Measurements from ENCODE around the gene BMAL1.

BMAL1 gene

DNA sequence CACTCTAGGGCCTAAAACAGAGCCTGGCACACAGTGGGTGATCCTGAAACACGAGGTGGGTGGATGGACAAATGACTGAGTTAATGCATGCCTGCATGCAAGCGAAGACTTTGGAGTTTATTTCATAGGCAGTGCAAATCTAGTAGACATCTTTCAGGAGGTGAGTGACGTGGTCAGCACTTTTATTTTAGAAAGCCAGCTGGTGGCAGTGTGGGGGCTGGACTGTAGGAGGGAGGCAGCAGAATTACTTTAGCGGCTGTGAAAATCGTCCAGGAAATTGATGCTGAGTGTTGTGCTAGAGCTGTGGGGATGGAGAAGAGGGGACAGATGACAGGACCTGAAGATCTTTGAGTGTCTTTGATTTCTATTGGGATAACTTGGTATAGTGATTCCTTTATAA lies 47.1 kb downstream of the BMAL1 start:
- Histone ChIP-seq H3K9me3 (ENCODE audit: control insufficient read depth, low read length) (no peaks in the 10 kb centered on the region), H3K4me3 (ENCODE audit: insufficient read depth, low read depth, low read length, poor library complexity, severe bottlenecking) (no peak overlapping the region), H3K27me3 (replicated peaks; ENCODE audit: control insufficient read depth, insufficient read depth, low read length, poor library complexity, severe bottlenecking) (no peaks in the 10 kb centered on the region), H3K4me1 (ENCODE audit: control insufficient read depth, insufficient read depth, low read length, poor library complexity, severe bottlenecking) (no peaks in the 10 kb centered on the region), H3K27ac (ENCODE audit: insufficient read depth, low read length, poor library complexity, severe bottlenecking) (no peak overlapping the region), H3K36me3 (ENCODE audit: control insufficient read depth, insufficient read depth, low read length) (peaks cover 7% of the 10 kb centered on the region)
- DNase-seq = no peak

DNA sequence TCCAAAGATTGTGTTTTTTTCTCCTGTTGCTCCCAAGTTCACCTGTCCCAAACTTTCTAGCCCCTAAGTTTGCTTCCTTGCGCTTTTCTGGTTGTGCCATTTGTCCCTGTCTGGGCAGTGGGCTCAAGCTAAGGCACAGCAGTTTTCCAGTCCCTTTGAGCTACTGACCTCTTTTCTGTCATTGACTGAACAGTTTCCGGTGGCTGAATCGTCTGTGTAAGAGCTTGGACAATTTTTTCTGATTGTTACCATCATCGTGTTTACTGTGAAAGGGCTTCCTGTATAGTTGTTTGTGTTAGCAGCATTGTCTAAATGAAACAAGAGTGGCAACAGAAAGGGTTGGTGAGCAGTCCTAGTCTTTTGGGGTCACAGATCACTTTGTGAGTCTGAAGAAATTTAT lies 49.8 kb downstream of the BMAL1 start:
- H3K4me1 ChIP-seq (ENCODE audit: control insufficient read depth, insufficient read depth, low read length, poor library complexity, severe bottlenecking) = peaks cover 7% of the 10 kb centered on the region
- no peak overlapping the region for H3K27ac ChIP-seq (ENCODE audit: insufficient read depth, low read length, poor library complexity, severe bottlenecking)
- peaks cover 7% of the 10 kb centered on the region for H3K36me3 ChIP-seq (ENCODE audit: control insufficient read depth, insufficient read depth, low read length)
- H3K4me3 ChIP-seq (ENCODE audit: insufficient read depth, low read depth, low read length, poor library complexity, severe bottlenecking) = no peak overlapping the region
- no peaks in the 10 kb centered on the region for H3K27me3 ChIP-seq (replicated peaks; ENCODE audit: control insufficient read depth, insufficient read depth, low read length, poor library complexity, severe bottlenecking)
- no peak for DNase-seq
- no peaks in the 10 kb centered on the region for H3K9me3 ChIP-seq (ENCODE audit: control insufficient read depth, low read length)

DNA sequence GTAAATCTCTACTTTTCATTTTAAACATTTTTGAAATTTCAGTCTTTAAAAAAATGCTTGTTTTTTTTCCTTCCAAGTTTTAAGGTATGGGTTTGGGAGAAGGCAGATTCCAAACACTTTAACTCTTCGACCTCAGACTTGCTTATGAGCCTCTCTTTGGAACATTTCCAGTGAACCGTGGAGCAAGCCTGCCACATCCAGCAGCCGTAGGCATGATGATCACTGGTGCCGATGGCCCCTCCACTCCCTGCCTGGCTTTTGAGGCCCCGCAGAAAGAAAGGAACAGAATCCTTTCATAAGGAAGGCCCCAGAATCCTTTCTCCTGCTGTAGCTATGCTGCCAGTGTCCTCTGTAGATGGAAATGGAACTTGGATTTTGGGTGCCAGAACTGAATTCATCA lies 50.7 kb downstream of the BMAL1 start:
- Histone ChIP-seq H3K27ac (ENCODE audit: insufficient read depth, low read length, poor library complexity, severe bottlenecking) (no peak overlapping the region), H3K27me3 (replicated peaks; ENCODE audit: control insufficient read depth, insufficient read depth, low read length, poor library complexity, severe bottlenecking) (no peaks in the 10 kb centered on the region), H3K36me3 (ENCODE audit: control insufficient read depth, insufficient read depth, low read length) (peaks cover 7% of the 10 kb centered on the region), H3K4me3 (ENCODE audit: insufficient read depth, low read depth, low read length, poor library complexity, severe bottlenecking) (no peak overlapping the region), H3K4me1 (ENCODE audit: control insufficient read depth, insufficient read depth, low read length, poor library complexity, severe bottlenecking) (peaks cover 11% of the 10 kb centered on the region), H3K9me3 (ENCODE audit: control insufficient read depth, low read length) (no peaks in the 10 kb centered on the region)
- DNase-seq = no peak

DNA sequence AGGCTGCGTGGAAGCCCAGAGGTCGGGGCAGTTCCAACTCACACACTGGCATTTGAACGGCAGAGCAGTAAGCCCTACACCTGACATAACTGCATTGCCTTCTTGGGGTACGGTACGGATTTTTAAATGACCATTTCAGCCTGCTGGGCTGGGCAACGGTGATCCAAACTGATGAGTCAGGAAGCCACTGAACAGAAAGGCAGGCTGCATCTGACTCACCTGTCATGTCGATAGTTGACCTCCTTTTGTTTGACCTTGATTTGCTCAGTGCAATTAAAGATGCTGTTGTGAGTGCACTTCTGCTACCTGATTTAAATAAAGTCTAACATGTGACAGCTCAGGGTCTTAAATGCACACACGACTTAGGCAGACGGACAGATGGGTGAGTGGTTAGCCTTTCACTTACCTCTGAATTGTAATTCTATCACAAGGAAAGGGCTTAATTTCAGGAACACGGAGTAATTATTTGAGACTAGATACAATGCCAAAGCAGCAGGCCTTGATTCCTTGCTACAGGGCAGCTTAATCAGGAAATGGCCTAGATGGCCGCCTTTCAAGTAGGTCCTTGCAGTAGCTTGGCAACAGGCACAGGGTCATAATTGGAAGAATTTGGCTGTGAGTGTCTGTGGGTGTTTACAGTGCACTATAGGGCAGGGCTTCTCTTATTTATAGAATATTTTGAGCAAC lies 52.2 kb downstream of the BMAL1 start:
- H3K36me3 ChIP-seq (ENCODE audit: control insufficient read depth, insufficient read depth, low read length) = peaks cover 7% of the 10 kb centered on the region
- no peak overlapping the region for H3K4me3 ChIP-seq (ENCODE audit: insufficient read depth, low read depth, low read length, poor library complexity, severe bottlenecking)
- no peaks in the 10 kb centered on the region for H3K9me3 ChIP-seq (ENCODE audit: control insufficient read depth, low read length)
- H3K27ac ChIP-seq (ENCODE audit: insufficient read depth, low read length, poor library complexity, severe bottlenecking) = no peak overlapping the region
- no peak for DNase-seq
- H3K4me1 ChIP-seq (ENCODE audit: control insufficient read depth, insufficient read depth, low read length, poor library complexity, severe bottlenecking) = peaks cover 23% of the 10 kb centered on the region
- H3K27me3 ChIP-seq (replicated peaks; ENCODE audit: control insufficient read depth, insufficient read depth, low read length, poor library complexity, severe bottlenecking) = no peaks in the 10 kb centered on the region

DNA sequence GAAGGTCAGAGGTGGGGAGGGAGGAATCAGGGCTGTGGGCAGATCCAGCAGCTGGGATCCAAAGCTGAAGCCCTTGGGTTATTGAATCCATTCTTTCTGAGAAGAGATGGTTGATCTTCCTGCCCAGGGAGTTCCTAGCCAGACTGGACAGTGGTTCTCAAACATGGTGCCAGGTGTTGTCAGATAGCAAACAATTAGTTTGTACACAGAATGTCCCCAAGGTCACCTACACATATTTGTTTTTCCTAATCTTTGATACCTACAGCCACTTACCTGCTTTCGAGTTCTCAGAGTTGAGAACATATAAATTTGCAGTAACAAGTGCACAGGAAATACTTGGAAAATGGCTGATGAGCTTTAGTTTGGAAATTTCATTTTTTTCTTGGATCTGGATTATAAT lies 54.5 kb downstream of the BMAL1 start:
- no peak for DNase-seq
- no peaks in the 10 kb centered on the region for H3K27me3 ChIP-seq (replicated peaks; ENCODE audit: control insufficient read depth, insufficient read depth, low read length, poor library complexity, severe bottlenecking)
- no peaks in the 10 kb centered on the region for H3K9me3 ChIP-seq (ENCODE audit: control insufficient read depth, low read length)
- H3K36me3 ChIP-seq (ENCODE audit: control insufficient read depth, insufficient read depth, low read length) = peaks cover 3% of the 10 kb centered on the region
- H3K4me1 ChIP-seq (ENCODE audit: control insufficient read depth, insufficient read depth, low read length, poor library complexity, severe bottlenecking) = peaks cover 23% of the 10 kb centered on the region
- H3K4me3 ChIP-seq (ENCODE audit: insufficient read depth, low read depth, low read length, poor library complexity, severe bottlenecking) = no peak overlapping the region
- H3K27ac ChIP-seq (ENCODE audit: insufficient read depth, low read length, poor library complexity, severe bottlenecking) = no peak overlapping the region

DNA sequence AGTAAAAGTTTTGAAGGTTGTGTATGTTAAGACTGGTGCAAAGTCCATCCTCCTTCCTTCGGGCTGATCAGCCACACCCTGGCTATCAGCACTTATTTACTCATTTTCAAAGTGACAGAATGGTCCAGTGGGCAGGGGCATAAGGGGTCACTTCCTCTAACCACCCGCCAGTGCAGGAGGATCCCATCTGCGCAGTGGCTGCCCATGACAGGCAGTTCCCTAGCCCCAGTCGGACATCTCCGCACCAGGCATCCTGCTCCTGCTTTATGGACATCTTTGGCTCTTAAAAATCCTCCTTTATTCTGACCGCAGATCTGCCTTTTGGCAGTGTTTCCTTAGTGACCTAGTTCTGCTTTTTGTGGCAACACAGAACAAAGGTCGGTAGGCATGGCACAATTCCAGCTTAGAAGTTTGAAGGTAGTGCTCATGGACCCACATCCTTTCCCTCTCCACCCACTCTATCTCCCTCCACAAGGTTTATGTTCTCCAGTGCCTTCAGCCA lies 55.9 kb downstream of the BMAL1 start:
- Histone ChIP-seq H3K4me1 (ENCODE audit: control insufficient read depth, insufficient read depth, low read length, poor library complexity, severe bottlenecking) (peaks cover 33% of the 10 kb centered on the region), H3K27ac (ENCODE audit: insufficient read depth, low read length, poor library complexity, severe bottlenecking) (no peak overlapping the region), H3K9me3 (ENCODE audit: control insufficient read depth, low read length) (no peaks in the 10 kb centered on the region), H3K4me3 (ENCODE audit: insufficient read depth, low read depth, low read length, poor library complexity, severe bottlenecking) (no peak overlapping the region), H3K36me3 (ENCODE audit: control insufficient read depth, insufficient read depth, low read length) (peaks cover 3% of the 10 kb centered on the region), H3K27me3 (replicated peaks; ENCODE audit: control insufficient read depth, insufficient read depth, low read length, poor library complexity, severe bottlenecking) (no peaks in the 10 kb centered on the region)
- DNase-seq = no peak

DNA sequence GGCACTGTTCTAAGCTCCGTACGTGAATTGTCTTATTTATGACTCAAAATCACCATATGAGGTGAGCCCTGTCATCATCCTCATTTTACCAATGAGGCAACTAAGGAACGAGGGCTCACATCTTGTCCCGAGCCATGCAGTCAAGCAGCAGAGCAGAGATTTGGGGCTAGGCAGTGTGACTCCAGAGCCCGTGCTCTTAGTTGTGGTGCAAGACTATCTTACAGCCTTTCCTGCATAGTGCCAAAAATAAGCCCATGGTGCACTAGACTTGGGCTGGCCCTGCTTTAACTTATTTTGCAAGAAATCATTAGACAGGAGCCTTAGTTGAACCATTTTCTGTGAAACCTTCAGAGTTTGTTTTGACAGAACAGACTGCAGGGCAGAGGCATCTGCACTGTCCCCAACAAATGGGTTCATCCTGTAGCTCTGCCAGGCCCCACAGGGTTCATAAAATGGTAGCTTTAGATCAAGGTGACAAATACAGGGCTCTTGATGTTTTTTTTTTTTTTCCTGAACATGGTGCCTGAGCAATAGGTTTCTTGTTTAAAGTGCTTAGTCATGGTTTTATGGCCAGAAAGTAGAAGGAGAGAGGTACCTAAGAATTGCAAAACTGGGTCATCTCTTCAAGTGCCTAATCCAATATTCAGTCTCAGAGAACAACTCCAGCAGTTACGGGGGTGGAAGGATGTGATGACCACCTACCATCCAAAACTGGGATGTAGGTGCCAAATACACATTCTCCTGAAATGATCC lies 56.6 kb downstream of the BMAL1 start:
- H3K4me1 ChIP-seq (ENCODE audit: control insufficient read depth, insufficient read depth, low read length, poor library complexity, severe bottlenecking) = peaks cover 36% of the 10 kb centered on the region
- H3K27me3 ChIP-seq (replicated peaks; ENCODE audit: control insufficient read depth, insufficient read depth, low read length, poor library complexity, severe bottlenecking) = no peaks in the 10 kb centered on the region
- no peaks in the 10 kb centered on the region for H3K9me3 ChIP-seq (ENCODE audit: control insufficient read depth, low read length)
- H3K36me3 ChIP-seq (ENCODE audit: control insufficient read depth, insufficient read depth, low read length) = no peaks in the 10 kb centered on the region
- H3K4me3 ChIP-seq (ENCODE audit: insufficient read depth, low read depth, low read length, poor library complexity, severe bottlenecking) = no peak overlapping the region
- peak overlapping the region; percentile 12 for H3K27ac ChIP-seq (ENCODE audit: insufficient read depth, low read length, poor library complexity, severe bottlenecking)
- no peak for DNase-seq

DNA sequence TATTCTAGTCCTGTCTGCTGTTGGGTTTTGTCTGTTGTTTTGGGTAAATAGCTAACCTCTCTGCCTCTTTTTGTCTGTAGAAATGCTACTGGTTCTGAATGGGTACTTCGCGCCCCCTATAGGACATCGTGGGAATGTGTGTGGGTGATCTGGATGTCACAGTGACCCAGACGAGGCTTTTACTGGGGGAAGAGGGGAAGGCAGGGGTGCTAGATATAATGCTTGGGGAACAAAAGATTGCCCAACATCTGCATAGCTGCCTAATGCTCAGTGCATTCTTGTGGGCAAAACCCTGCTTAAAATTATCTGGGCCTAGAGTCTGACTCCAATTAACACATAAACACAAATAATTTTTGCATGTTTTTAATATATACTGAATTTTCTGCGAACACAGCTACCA lies 57.7 kb downstream of the BMAL1 start:
- DNase-seq = peak; percentile 48 to 64 (median 54)
- Histone ChIP-seq H3K27ac (ENCODE audit: insufficient read depth, low read length, poor library complexity, severe bottlenecking) (no peak overlapping the region), H3K4me1 (ENCODE audit: control insufficient read depth, insufficient read depth, low read length, poor library complexity, severe bottlenecking) (peaks cover 40% of the 10 kb centered on the region)

DNA sequence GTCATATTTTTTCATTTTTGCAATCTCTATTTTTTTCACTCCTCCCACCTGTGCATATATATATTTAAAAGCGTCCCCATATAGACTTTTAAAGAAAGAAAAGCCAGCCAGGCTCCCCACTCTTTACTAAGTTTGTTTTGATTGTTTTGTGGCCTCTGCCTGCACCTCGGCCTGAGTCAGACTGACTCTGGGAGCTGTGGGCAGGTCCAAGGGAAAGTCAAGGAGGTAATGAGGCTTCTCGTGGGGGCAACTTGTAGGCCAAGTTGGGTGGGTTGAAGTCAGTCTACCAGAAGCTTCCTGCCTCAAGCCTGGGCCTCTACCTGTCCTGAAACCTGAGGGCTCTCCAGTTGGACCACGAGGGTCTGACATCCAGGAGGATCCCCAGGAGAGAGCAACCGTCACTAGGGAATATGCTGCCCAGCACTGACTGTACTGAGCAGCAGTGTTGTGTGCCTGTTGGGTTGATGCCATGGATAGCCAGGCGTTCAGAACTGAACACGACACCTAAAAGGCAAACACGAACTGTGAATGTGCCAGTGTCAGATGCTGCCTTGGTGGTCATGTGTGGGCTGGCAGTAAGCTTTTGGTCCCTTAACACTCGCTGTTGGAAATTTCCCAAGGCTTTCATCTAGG lies 58.8 kb downstream of the BMAL1 start:
- Histone ChIP-seq H3K9me3 (ENCODE audit: control insufficient read depth, low read length) (no peaks in the 10 kb centered on the region), H3K27me3 (replicated peaks; ENCODE audit: control insufficient read depth, insufficient read depth, low read length, poor library complexity, severe bottlenecking) (no peaks in the 10 kb centered on the region), H3K4me3 (ENCODE audit: insufficient read depth, low read depth, low read length, poor library complexity, severe bottlenecking) (no peak overlapping the region), H3K4me1 (ENCODE audit: control insufficient read depth, insufficient read depth, low read length, poor library complexity, severe bottlenecking) (peaks cover 40% of the 10 kb centered on the region), H3K36me3 (ENCODE audit: control insufficient read depth, insufficient read depth, low read length) (peaks cover 4% of the 10 kb centered on the region), H3K27ac (ENCODE audit: insufficient read depth, low read length, poor library complexity, severe bottlenecking) (no peak overlapping the region)
- no peak for DNase-seq

More for the DNA sequence above, 57.7 kb downstream of the BMAL1 start:
- Histone ChIP-seq H3K36me3 (ENCODE audit: control insufficient read depth, insufficient read depth, low read length) (no peaks in the 10 kb centered on the region), H3K9me3 (ENCODE audit: control insufficient read depth, low read length) (no peaks in the 10 kb centered on the region), H3K27me3 (replicated peaks; ENCODE audit: control insufficient read depth, insufficient read depth, low read length, poor library complexity, severe bottlenecking) (no peaks in the 10 kb centered on the region), H3K4me3 (ENCODE audit: insufficient read depth, low read depth, low read length, poor library complexity, severe bottlenecking) (no peak overlapping the region)

DNA sequence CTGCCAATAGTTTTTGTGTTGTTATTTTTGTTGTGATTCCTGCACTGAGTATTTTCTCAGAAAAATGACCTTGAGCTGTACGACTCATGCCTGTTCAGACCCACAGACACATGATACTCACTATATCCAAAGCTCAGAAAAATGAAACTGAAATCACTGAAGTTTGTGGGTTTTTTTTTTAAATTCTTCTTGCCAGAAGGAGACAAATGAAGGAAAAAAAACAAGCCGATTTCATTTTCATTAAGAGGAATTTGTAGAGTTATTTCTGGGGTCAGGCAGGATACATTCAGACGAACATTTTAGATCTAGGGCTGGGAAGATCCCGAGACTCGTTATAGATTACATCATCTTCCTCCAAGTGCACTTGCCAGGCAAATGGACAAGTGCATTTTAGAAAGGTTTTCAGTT lies 60.4 kb downstream of the BMAL1 start:
- no peaks in the 10 kb centered on the region for H3K9me3 ChIP-seq (ENCODE audit: control insufficient read depth, low read length)
- no peak for DNase-seq
- no peak overlapping the region for H3K4me3 ChIP-seq (ENCODE audit: insufficient read depth, low read depth, low read length, poor library complexity, severe bottlenecking)
- no peak overlapping the region for H3K27ac ChIP-seq (ENCODE audit: insufficient read depth, low read length, poor library complexity, severe bottlenecking)
- peaks cover 4% of the 10 kb centered on the region for H3K36me3 ChIP-seq (ENCODE audit: control insufficient read depth, insufficient read depth, low read length)
- H3K27me3 ChIP-seq (replicated peaks; ENCODE audit: control insufficient read depth, insufficient read depth, low read length, poor library complexity, severe bottlenecking) = no peaks in the 10 kb centered on the region
- peaks cover 30% of the 10 kb centered on the region for H3K4me1 ChIP-seq (ENCODE audit: control insufficient read depth, insufficient read depth, low read length, poor library complexity, severe bottlenecking)

All from effector memory CD4-positive, alpha-beta T cell (primary cell).